ENCODE data around the gene TMEM271.

Gene TMEM271

DNA sequence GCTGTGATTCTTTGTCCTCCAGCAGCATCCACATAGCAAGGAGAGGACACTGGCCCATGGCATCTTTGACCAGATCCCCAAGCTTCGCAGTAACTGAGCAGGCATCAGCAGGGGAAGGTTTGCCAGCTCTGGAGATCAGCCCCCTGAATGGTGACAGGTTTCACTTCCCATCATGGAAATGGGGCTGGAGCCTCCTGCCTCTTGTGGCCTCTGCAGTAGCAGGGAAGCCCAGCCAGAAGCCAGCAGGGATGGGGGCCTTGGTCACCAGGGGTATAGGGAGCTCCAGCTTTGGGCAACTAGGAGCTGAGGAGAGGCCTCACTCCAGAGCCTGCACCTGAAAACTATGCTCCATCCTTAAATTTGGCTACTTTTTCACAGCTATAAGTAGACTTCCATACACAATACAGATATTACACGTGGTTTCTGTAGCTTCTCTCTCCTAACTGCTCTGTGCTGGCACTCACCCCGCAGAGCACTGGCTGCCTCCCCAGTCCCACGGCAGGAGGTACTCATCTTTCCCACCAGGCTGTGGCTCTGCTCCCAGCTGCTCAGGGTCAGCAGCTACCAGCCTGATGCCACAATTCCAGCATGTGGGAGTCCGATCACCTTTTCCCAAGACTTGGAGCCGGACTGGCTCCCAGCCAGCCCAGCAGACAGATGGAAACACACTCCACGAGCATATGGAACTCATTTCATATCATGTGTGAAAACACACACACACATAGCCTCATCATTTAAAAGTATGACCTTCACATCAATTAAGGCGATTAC lies 2.8 kb downstream of the TMEM271 start:
- Histone ChIP-seq H3K4me3 (ENCODE audit: insufficient read depth in 1 of 2, low read depth in 1 of 2, low read length in 2 of 2) (no peak overlapping the region), H3K14ac (ENCODE audit: low read length in 2 of 2) (no peak overlapping the region), H2BK15ac (ENCODE audit: low read depth, poor library complexity, severe bottlenecking) (no peak overlapping the region), H3K4me1 (ENCODE audit: control insufficient read depth, insufficient read depth, low read depth, low read length) (peaks cover 25% of the 10 kb centered on the region), H2AK5ac (ENCODE audit: low read length, severe bottlenecking) (no peak overlapping the region), H3K18ac (ENCODE audit: low read depth in 1 of 2, low read length in 2 of 2) (no peak overlapping the region), H3K4me2 (ENCODE audit: low read length, poor library complexity, severe bottlenecking) (no peak overlapping the region), H4K8ac (ENCODE audit: low read length) (no peak overlapping the region), H4K91ac (ENCODE audit: low read length) (no peak overlapping the region), H2AFZ (ENCODE audit: low read depth, low read length) (no peak overlapping the region), H3K9me3 (ENCODE audit: control insufficient read depth, low read length) (no peaks in the 10 kb centered on the region), H3K27me3 (ENCODE audit: control insufficient read depth in 1 of 2, insufficient read depth in 1 of 2, low read length in 2 of 2) (peaks cover 56 to 66% of the 10 kb centered on the region in 2 experiments), H3K4ac (ENCODE audit: low read depth in 1 of 2, low read length in 2 of 2) (no peak overlapping the region), H3K27ac (ENCODE audit: low read length, poor library complexity, severe bottlenecking) (no peak overlapping the region), H2BK5ac (ENCODE audit: low read depth, low read length, poor library complexity, severe bottlenecking) (no peak overlapping the region), H2BK12ac (ENCODE audit: low read length in 2 of 2) (no peak overlapping the region), H3K36me3 (ENCODE audit: control insufficient read depth in 1 of 2, insufficient read depth in 2 of 2, low read depth in 1 of 2, low read length in 2 of 2) (no peaks in the 10 kb centered on the region), H3K79me1 (replicated peaks; ENCODE audit: low read length, poor library complexity, severe bottlenecking) (no peaks in the 10 kb centered on the region), H2BK120ac (ENCODE audit: low read depth, low read length) (no peak overlapping the region), H3K23ac (ENCODE audit: low read length in 2 of 2) (no peak overlapping the region), H3K9ac (ENCODE audit: low read length) (no peak overlapping the region)
- no peak for DNase-seq
- WGBS, result 71% methylated on average over 7 of the region's 8 CpGs

DNA sequence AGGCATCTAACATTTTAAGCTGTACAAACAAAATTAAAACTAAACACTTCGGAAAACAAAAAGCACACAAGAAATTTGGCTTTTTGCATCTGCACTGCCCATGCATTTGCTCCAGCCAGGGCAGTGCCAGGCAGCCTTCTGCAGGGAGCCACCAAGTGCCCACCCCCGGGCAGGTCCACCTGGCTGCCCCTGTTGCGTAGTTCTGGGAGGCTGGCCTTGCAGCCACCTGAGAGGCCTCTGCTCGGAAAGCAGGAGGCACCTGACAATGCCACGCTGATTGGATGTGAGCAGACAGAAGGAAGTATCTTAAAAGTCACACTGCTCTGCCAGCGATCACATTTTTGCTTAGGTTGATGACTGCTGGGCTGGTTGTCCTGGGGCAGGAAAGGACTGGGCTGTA lies 3.5 kb downstream of the TMEM271 start:
- Histone ChIP-seq H3K36me3 (ENCODE audit: control insufficient read depth in 1 of 2, insufficient read depth in 2 of 2, low read depth in 1 of 2, low read length in 2 of 2) (no peaks in the 10 kb centered on the region), H4K8ac (ENCODE audit: low read length) (no peak overlapping the region), H3K9ac (ENCODE audit: low read length) (no peak overlapping the region), H3K4me3 (ENCODE audit: insufficient read depth in 1 of 2, low read depth in 1 of 2, low read length in 2 of 2) (no peak overlapping the region), H3K79me1 (replicated peaks; ENCODE audit: low read length, poor library complexity, severe bottlenecking) (no peaks in the 10 kb centered on the region), H2AK5ac (ENCODE audit: low read length, severe bottlenecking) (no peak overlapping the region), H3K4me1 (ENCODE audit: control insufficient read depth, insufficient read depth, low read depth, low read length) (peaks cover 22% of the 10 kb centered on the region), H3K9me3 (ENCODE audit: control insufficient read depth, low read length) (no peaks in the 10 kb centered on the region), H2BK15ac (ENCODE audit: low read depth, poor library complexity, severe bottlenecking) (no peak overlapping the region), H3K4ac (ENCODE audit: low read depth in 1 of 2, low read length in 2 of 2) (no peak overlapping the region), H2BK120ac (ENCODE audit: low read depth, low read length) (no peak overlapping the region), H3K18ac (ENCODE audit: low read depth in 1 of 2, low read length in 2 of 2) (no peak overlapping the region), H2AFZ (ENCODE audit: low read depth, low read length) (no peak overlapping the region), H3K14ac (ENCODE audit: low read length in 2 of 2) (no peak overlapping the region), H4K91ac (ENCODE audit: low read length) (no peak overlapping the region), H2BK5ac (ENCODE audit: low read depth, low read length, poor library complexity, severe bottlenecking) (no peak overlapping the region), H3K4me2 (ENCODE audit: low read length, poor library complexity, severe bottlenecking) (no peak overlapping the region), H2BK12ac (ENCODE audit: low read length in 2 of 2) (no peak overlapping the region), H3K27me3 (ENCODE audit: control insufficient read depth in 1 of 2, insufficient read depth in 1 of 2, low read length in 2 of 2) (peaks cover 54 to 63% of the 10 kb centered on the region in 2 experiments), H3K23ac (ENCODE audit: low read length in 2 of 2) (no peak overlapping the region), H3K27ac (ENCODE audit: low read length, poor library complexity, severe bottlenecking) (no peak overlapping the region)
- WGBS, result 74% methylated on average over 6 of the region's 6 CpGs
- no peak for DNase-seq

DNA sequence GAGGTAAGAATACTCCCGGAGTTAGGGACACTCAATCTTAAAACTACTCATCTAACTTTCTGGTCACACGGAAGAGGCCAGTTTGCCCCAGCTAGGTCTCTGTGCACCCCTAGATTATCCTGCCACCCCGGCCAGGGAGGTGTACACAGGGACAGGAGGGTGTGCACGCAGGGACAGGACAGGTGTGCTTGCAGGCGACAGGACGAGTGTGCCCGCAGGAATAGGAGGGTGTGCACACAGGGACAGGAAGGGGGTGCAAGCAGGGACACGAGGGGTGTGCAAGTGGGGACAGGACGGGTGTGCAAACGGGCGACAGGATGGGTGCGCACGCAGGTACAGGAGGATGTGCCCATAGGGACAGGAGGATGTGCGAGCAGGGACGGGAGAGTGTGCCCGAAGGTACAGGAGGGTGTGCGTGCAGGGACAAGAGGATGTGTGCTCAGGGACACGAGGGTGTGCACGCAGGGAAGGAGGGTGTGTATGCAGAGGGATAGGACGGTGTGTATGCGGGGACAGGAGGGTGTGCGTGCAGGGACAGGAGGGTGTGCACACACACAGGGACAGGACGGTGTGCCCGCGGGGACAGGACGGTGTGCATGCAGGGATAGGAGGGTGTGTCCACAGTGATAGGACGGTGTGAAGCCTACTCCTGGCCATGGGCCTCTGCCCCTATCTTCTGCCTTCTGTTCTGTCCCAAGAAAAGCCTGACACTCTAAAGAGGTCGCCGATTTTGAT lies 4.1 kb downstream of the TMEM271 start:
- no peak for DNase-seq
- H3K36me3 ChIP-seq (ENCODE audit: control insufficient read depth in 1 of 2, insufficient read depth in 2 of 2, low read depth in 1 of 2, low read length in 2 of 2), result no peaks in the 10 kb centered on the region
- peaks cover 49 to 61% of the 10 kb centered on the region in 2 experiments for H3K27me3 ChIP-seq (ENCODE audit: control insufficient read depth in 1 of 2, insufficient read depth in 1 of 2, low read length in 2 of 2)
- H2AFZ ChIP-seq (ENCODE audit: low read depth, low read length), result no peak overlapping the region
- no peak overlapping the region for H3K18ac ChIP-seq (ENCODE audit: low read depth in 1 of 2, low read length in 2 of 2)
- H2BK5ac ChIP-seq (ENCODE audit: low read depth, low read length, poor library complexity, severe bottlenecking), result no peak overlapping the region
- H3K9ac ChIP-seq (ENCODE audit: low read length), result no peak overlapping the region
- H3K4me1 ChIP-seq (ENCODE audit: control insufficient read depth, insufficient read depth, low read depth, low read length), result peaks cover 16% of the 10 kb centered on the region
- H3K4me3 ChIP-seq (ENCODE audit: insufficient read depth in 1 of 2, low read depth in 1 of 2, low read length in 2 of 2), result no peak overlapping the region
- no peak overlapping the region for H2BK12ac ChIP-seq (ENCODE audit: low read length in 2 of 2)
- WGBS, result 77% methylated on average over 29 of the region's 29 CpGs
- no peak overlapping the region for H2BK120ac ChIP-seq (ENCODE audit: low read depth, low read length)
- H3K9me3 ChIP-seq (ENCODE audit: control insufficient read depth, low read length), result no peaks in the 10 kb centered on the region
- H3K79me1 ChIP-seq (replicated peaks; ENCODE audit: low read length, poor library complexity, severe bottlenecking), result no peaks in the 10 kb centered on the region
- no peak overlapping the region for H4K8ac ChIP-seq (ENCODE audit: low read length)
- H4K91ac ChIP-seq (ENCODE audit: low read length), result no peak overlapping the region
- no peak overlapping the region for H3K23ac ChIP-seq (ENCODE audit: low read length in 2 of 2)
- H3K14ac ChIP-seq (ENCODE audit: low read length in 2 of 2), result no peak overlapping the region
- no peak overlapping the region for H2BK15ac ChIP-seq (ENCODE audit: low read depth, poor library complexity, severe bottlenecking)
- no peak overlapping the region for H2AK5ac ChIP-seq (ENCODE audit: low read length, severe bottlenecking)
- H3K4ac ChIP-seq (ENCODE audit: low read depth in 1 of 2, low read length in 2 of 2), result no peak overlapping the region
- H3K27ac ChIP-seq (ENCODE audit: low read length, poor library complexity, severe bottlenecking), result no peak overlapping the region
- H3K4me2 ChIP-seq (ENCODE audit: low read length, poor library complexity, severe bottlenecking), result no peak overlapping the region

DNA sequence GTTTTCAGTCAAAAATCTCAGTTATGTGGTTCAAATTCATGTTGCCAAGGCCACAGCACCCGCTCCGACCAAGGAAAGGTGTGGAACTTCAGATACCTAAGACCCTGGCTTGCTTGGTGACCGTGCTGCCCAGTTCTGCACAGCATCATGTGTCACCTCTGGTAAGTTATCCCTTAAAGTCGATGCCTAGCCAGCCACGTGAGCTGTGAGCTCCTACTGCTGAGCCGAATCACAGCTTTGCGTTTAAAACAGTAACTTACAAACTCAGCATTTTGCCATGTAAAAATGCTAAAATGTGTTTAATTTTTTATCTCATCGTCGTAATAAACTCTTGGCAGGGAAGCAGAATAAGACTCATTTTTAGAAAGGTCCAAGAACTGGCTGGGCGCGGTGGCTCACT lies 5.3 kb downstream of the TMEM271 start:
- Histone ChIP-seq H2AFZ (ENCODE audit: low read depth, low read length) (no peak overlapping the region), H2BK5ac (ENCODE audit: low read depth, low read length, poor library complexity, severe bottlenecking) (no peak overlapping the region), H3K27me3 (ENCODE audit: control insufficient read depth in 1 of 2, insufficient read depth in 1 of 2, low read length in 2 of 2) (peaks cover 43 to 62% of the 10 kb centered on the region in 2 experiments), H3K27ac (ENCODE audit: low read length, poor library complexity, severe bottlenecking) (no peak overlapping the region), H2BK12ac (ENCODE audit: low read length in 2 of 2) (no peak overlapping the region), H3K9me3 (ENCODE audit: control insufficient read depth, low read length) (no peaks in the 10 kb centered on the region), H4K8ac (ENCODE audit: low read length) (no peak overlapping the region), H3K79me1 (replicated peaks; ENCODE audit: low read length, poor library complexity, severe bottlenecking) (no peaks in the 10 kb centered on the region), H3K9ac (ENCODE audit: low read length) (no peak overlapping the region), H3K36me3 (ENCODE audit: control insufficient read depth in 1 of 2, insufficient read depth in 2 of 2, low read depth in 1 of 2, low read length in 2 of 2) (no peaks in the 10 kb centered on the region), H4K91ac (ENCODE audit: low read length) (no peak overlapping the region), H3K4me3 (ENCODE audit: insufficient read depth in 1 of 2, low read depth in 1 of 2, low read length in 2 of 2) (no peak overlapping the region), H3K4me2 (ENCODE audit: low read length, poor library complexity, severe bottlenecking) (no peak overlapping the region), H2AK5ac (ENCODE audit: low read length, severe bottlenecking) (no peak overlapping the region), H2BK15ac (ENCODE audit: low read depth, poor library complexity, severe bottlenecking) (no peak overlapping the region), H3K18ac (ENCODE audit: low read depth in 1 of 2, low read length in 2 of 2) (no peak overlapping the region), H3K4me1 (ENCODE audit: control insufficient read depth, insufficient read depth, low read depth, low read length) (peaks cover 10% of the 10 kb centered on the region), H2BK120ac (ENCODE audit: low read depth, low read length) (no peak overlapping the region), H3K4ac (ENCODE audit: low read depth in 1 of 2, low read length in 2 of 2) (no peak overlapping the region), H3K14ac (ENCODE audit: low read length in 2 of 2) (no peak overlapping the region), H3K23ac (ENCODE audit: low read length in 2 of 2) (no peak overlapping the region)
- WGBS, result 87% methylated on average over 11 of the region's 11 CpGs
- DNase-seq, result no peak

Data from mesenchymal stem cell (in vitro differentiated cells and primary cell).